GM12875 (cell line): ENCODE results near the gene FLVCR2.

ENCODE experiments used
- H3K4me3 ChIP-seq: one replicate; pipeline ENCODE4 v1.5.1; 2011; ENCODE audit warnings: low read depth, low read length, control low read depth
- CTCF ChIP-seq: IDR thresholded peaks from 2 replicates; pipeline ENCODE4 v1.5.1; 2011; ENCODE audit warnings: low read depth, mild to moderate bottlenecking, control low read depth, inconsistent platforms, low read length, moderate library complexity, borderline replicate concordance; ENCODE audit not compliant: insufficient read depth

FLVCR2 gene

GRCh38 chr14:75660238-75660629, 81.8 kb downstream of the FLVCR2 start:
- peak overlapping the region; percentile 96 for H3K4me3 ChIP-seq
- TF ChIP-seq CTCF: no peak

GRCh38 chr14:75660630-75661498, 82.4 kb downstream of the FLVCR2 start, which contains the start of the genes ERG28 and TTLL5:
Gene ERG28, minus strand, starts transcription at chr14:75660876. Its CDS starts 3,374 bp downstream, at chr14:75657502.
Gene TTLL5, plus strand, starts transcription at chr14:75661246. Its CDS starts 1,904 bp downstream, at chr14:75663150.
- peak within 1 kb of the TSS; percentile 96 for H3K4me3 ChIP-seq
- no peak for TF ChIP-seq CTCF

- TF ChIP-seq CTCF: no peak
These were observed 83.0 kb downstream of the FLVCR2 start for GRCh38 chr14:75661499-75661814.

GRCh38 chr14:75662966-75663365, 84.5 kb downstream of the FLVCR2 start:
- no peak for TF ChIP-seq CTCF
- no peak overlapping the region for H3K4me3 ChIP-seq

More at GRCh38 chr14:75661499-75661814, 83.0 kb downstream of the FLVCR2 start:
- H3K4me3 ChIP-seq: peak overlapping the region; percentile 96

GRCh38 chr14:75667099-75667765, 88.8 kb downstream of the FLVCR2 start:
- TF ChIP-seq CTCF: no peak
- H3K4me3 ChIP-seq: no peak overlapping the region

GRCh38 chr14:75672605-75673192, 94.3 kb downstream of the FLVCR2 start:
- no peak for TF ChIP-seq CTCF
- no peak overlapping the region for H3K4me3 ChIP-seq
